H1 (cell line): ENCODE data around the gene ELP1. TPM values are rescaled to one million over a fixed set of nuclear protein-coding genes. Genes with fewer than 3 reads are reported as not detected.

ENCODE experiments used
- BRCA1 ChIP-seq: IDR thresholded peaks from 2 replicates; pipeline ENCODE4 v1.6.1; 2012; ENCODE audit warnings: low read depth, low read length, improper control_type of control experiment
- CHD2 ChIP-seq: IDR thresholded peaks from 2 replicates; pipeline ENCODE4 v1.6.1; 2012; ENCODE audit warnings: low read length, improper control_type of control experiment
- CHD7 ChIP-seq: fragments of 300-600 bp; sonication (generic); IDR thresholded peaks from 2 replicates; pipeline ENCODE4 v1.7.1; 2012; ENCODE audit warnings: low read length, moderate library complexity, mild to moderate bottlenecking, inconsistent platforms; ENCODE audit not compliant: insufficient replicate concordance
- SIRT6 ChIP-seq: IDR thresholded peaks from one replicate; pipeline ENCODE4 v1.7.1; 2012; ENCODE audit warnings: low read length, inconsistent platforms
- SIX5 ChIP-seq: IDR thresholded peaks from 2 replicates; pipeline ENCODE4 v1.6.1; 2011; ENCODE audit warnings: mild to moderate bottlenecking, low read depth, low read length
- USF2 ChIP-seq: IDR thresholded peaks from 2 replicates; pipeline ENCODE4 v1.6.1; 2011; ENCODE audit warnings: low read length, improper control_type of control experiment
- polyA plus RNA-seq, 7 experiments: library from polyadenylated mRNA; depleted of rRNA in 3 of 7; stranded (reverse) in 5 of 7; unstranded in 2 of 7; fragments of >200 nt in 5 of 7; fragments of 200-250 nt in 2 of 7; gene quantifications; 1 replicate in 5 of 7; 2 replicates in 1 of 7; 4 replicates in 1 of 7; pipeline versions ENCODE4 v1.2.1 to v1.2.3, GENCODE V29; 2011 to 2013; ENCODE audit warnings: missing spikeins in 2 of 7, mixed read lengths in 2 of 7
- total RNA-seq: library from RNA; stranded (reverse); fragmentation: NEBNext Ultra II Directional; extraction: Animal tissue kit (Norgen Biotek cat#: 25700); gene quantifications from 2 replicates; pipeline ENCODE4 v1.2.1, GENCODE V29; 2021

The ELP1 gene
- total and polyA plus RNA-seq, 2 of the 8 experiments (the other 6 are each of a cell fraction or from before 2014, with no cell fraction given) = 13.9 to 31.3 TPM

- TF ChIP-seq CHD7 (no peak), BRCA1 (no peak), CHD2 (no peak), SIRT6 (no peak), SIX5 (no peak), USF2 (no peak)
Measured at GRCh38 chr9:108939975-108940374, 6.1 kb upstream of the ELP1 start (continued).
